ENCODE measurements around the gene PIP5K1B.

Gene PIP5K1B

DNA sequence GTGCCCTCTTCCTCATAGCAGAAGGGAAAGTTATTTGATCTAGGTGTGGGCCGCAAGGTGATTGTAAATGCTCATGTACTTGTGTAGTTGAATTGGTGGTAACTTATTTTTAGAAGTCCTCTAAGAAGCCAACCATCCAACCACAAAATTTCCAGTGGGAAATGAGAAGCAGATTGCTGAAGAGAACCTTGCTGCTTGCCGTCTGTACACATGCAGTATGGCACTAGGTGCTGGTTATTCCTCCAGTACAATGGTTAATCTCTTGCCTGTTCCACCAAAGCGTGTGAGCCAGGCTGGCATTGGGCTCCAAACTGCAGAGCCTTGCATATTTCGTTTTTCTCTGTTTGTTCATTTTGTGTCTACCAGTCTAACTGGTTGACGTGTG lies 28.0 kb downstream of the PIP5K1B start:
- DNase-seq (ENCODE audit: low spot score) (no peak), FAIRE-seq (no peak)

- no peak for FAIRE-seq
These were observed 33.3 kb downstream of the PIP5K1B start for GRCh38 chr9:68738358-68738757.

GRCh38 chr9:68739621-68740174 lies 34.7 kb downstream of the PIP5K1B start:
- no peak for FAIRE-seq

More at GRCh38 chr9:68738358-68738757, 33.3 kb downstream of the PIP5K1B start:
- no peak for DNase-seq (ENCODE audit: low spot score)

GRCh38 chr9:68740561-68740960 lies 35.5 kb downstream of the PIP5K1B start:
- FAIRE-seq (no peak), DNase-seq (ENCODE audit: low spot score) (no peak)

More at GRCh38 chr9:68739621-68740174, 34.7 kb downstream of the PIP5K1B start:
- DNase-seq (ENCODE audit: low spot score), result no peak

DNA sequence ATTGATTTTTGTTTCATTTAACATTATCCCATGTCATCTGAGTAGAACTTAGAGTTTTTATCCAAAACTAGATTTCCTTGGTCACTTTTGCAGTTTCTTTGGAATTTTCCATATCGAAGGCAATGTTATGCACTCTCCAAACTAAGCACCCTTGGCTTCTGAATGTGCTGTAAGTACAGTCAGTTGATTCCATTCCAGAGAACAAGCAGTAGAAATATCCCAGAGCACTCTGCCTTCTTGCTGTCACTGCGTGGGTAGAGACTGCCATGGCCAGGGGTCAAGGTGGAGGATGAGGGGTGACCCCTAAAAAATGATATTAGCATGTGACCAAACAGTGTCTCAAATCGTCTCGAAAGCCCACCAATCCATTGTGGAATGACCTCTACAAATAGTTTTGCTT lies 36.2 kb downstream of the PIP5K1B start:
- no peak for DNase-seq (ENCODE audit: low spot score)
- no peak for FAIRE-seq

GRCh38 chr9:68741704-68742332 lies 36.8 kb downstream of the PIP5K1B start:
- no peak for DNase-seq (ENCODE audit: low spot score)
- no peak for FAIRE-seq

DNA sequence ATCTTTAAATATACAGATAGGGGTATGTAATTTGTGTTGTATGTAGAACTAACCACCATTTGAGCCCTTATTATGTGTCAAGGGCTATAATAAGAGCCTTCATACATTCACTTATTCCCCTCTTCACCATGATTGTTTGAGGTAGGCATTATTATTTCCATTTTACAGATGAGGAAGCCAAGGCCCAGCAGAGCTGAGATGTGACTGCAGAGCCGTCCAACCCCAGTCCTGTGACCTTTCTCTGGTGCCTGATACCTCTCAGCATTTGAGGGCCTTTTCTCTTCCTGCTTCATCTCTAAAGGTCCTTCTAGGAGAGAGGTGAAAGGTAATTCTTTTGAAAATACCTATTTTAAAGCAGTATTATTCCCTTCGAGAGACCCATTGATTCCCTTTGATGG lies 37.3 kb downstream of the PIP5K1B start:
- DNase-seq (ENCODE audit: low spot score) (no peak), FAIRE-seq (no peak)

GRCh38 chr9:68744426-68744825 lies 39.4 kb downstream of the PIP5K1B start:
- DNase-seq (ENCODE audit: low spot score) (no peak), FAIRE-seq (no peak)

GRCh38 chr9:68746525-68746924 lies 41.5 kb downstream of the PIP5K1B start:
- FAIRE-seq (no peak), DNase-seq (ENCODE audit: low spot score) (no peak)

DNA sequence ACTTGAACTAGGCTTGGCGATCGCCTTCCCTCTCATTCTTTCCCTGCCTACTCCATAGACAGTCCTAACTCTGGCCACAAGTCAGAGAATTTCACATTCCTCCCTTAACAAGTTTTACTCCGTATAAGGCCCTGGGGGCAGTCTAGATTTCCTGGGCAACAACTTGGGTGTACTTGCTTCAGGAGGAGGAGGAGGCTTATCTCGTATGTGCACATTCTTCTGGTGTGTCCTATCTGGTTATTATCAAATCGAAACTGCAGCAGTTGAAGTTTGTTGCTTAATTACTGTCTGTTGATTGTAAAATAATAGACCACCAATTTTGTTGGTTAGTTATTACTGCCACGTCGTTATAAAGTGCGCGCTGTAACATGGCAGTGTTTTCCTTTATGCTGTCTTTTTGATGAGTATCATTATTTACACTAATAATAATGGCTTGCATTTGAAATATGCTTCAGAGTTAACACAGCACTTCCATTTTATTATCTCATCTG lies 42.0 kb downstream of the PIP5K1B start:
- FAIRE-seq (no peak), DNase-seq (ENCODE audit: low spot score) (no peak)

- no peak for DNase-seq (ENCODE audit: low spot score)
- no peak for FAIRE-seq
These were observed 44.1 kb downstream of the PIP5K1B start for GRCh38 chr9:68749135-68749534.

DNA sequence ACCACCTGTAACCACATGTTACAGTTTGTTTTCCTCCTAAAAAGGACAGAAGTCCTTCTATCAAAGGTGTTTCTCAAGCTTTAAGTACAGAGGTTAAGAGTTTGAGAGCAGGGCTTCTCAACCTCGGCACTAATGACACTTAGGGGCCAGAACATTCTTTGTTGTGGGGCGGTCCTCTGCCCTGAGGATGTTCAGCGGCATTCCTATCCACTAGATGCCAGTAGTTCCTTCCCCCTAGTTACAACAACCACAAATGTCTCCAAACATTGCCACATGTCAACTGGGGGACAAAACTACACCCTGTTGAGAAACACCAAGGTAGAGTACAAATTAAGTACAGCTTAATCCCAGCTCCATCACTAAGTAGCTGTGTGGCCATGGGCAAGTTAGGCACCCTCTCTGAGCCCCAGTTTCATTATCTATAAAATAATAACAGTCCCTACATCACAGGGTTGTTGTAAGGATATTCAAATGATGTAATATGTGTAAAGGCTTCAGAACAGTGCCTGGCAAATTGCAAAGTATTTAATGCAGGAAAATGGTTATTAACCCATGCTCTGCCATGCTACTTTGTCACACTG lies 44.6 kb downstream of the PIP5K1B start:
- no peak for FAIRE-seq
- no peak for DNase-seq (ENCODE audit: low spot score)

GRCh38 chr9:68750255-68750654 lies 45.2 kb downstream of the PIP5K1B start:
- no peak for FAIRE-seq
- no peak for DNase-seq (ENCODE audit: low spot score)

- FAIRE-seq, result no peak
- DNase-seq (ENCODE audit: low spot score), result no peak
These were observed 45.7 kb downstream of the PIP5K1B start for GRCh38 chr9:68750786-68751185.

DNA sequence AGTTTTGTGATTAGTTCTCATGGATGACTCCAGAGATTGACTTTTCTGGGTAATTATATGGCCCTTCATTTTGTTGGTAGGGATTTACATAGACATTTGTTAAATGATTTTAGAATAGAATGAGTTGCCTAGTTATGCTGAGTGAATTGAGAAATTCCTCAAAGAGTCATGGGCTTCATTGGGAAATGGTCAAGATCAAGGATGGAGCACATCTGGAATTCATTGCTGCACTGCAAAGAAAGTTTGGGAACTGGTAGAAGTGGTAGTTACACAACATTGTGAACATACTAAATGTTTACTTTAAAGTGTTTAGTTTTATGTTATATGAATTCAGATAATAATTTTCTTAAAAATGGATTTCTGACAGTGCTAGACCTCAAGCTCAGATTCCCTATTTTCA lies 46.5 kb downstream of the PIP5K1B start:
- DNase-seq (ENCODE audit: low spot score) (no peak), FAIRE-seq (no peak)

DNA sequence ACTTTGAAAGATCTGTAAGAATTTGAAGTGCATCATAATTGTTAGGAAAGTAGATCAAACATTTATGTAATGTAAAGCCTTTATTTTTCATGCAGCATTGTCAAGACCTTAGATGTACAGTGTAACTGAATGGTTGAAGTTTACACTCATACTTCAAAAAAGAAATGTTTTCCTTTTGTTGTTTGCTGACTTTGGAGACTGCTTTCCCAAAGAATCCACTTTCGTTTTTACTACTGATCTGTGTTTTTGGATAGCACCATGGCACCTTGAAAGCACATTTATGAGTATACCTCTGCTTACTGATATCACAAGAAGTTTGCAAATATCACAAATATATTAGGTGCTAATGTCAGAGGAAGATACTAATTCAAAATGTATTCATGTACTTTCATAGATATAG lies 50.0 kb downstream of the PIP5K1B start:
- FAIRE-seq, result no peak
- no peak for DNase-seq (ENCODE audit: low spot score)

GRCh38 chr9:68755752-68756151 lies 50.7 kb downstream of the PIP5K1B start:
- FAIRE-seq, result no peak
- no peak for DNase-seq (ENCODE audit: low spot score)

GRCh38 chr9:68759981-68760673 lies 55.1 kb downstream of the PIP5K1B start:
- no peak for FAIRE-seq
- no peak for DNase-seq (ENCODE audit: low spot score)

DNA sequence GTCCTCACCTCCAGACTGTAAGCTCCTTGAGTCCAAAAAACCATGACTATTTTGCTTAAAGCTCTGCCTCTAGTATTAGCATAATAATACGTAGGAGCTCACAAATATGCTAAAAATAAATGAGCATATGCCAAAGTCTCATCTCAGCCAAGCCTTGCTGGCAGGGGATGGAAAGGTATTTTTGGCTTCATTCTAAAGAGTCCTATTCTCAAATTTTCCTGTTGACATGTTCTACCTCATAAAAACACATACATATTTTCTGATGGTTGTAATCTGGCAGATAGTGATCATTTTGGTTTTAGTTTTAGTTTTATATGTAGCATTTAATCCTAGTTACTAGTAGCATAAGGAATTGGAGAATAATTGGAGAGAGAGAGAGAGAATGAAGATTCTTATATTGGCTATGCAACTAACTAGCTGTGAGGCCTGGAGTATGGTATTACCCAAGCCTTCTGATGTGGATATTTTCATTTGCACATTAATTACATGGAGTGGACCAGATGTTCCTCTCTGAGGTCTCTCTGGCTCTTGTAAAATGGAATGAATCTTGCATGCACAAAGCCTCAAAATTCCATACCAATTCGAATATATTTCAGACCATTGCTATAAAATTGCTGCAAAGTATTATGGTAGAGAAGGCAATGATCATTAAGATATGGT lies 55.8 kb downstream of the PIP5K1B start:
- FAIRE-seq (no peak), DNase-seq (ENCODE audit: low spot score) (no peak)

GRCh38 chr9:68762570-68762969 lies 57.5 kb downstream of the PIP5K1B start:
- FAIRE-seq (no peak), DNase-seq (ENCODE audit: low spot score) (no peak)

- FAIRE-seq, result no peak
- DNase-seq (ENCODE audit: low spot score), result no peak
These were observed 58.1 kb downstream of the PIP5K1B start for GRCh38 chr9:68763104-68763503.

GRCh38 chr9:68768619-68769018 lies 63.6 kb downstream of the PIP5K1B start:
- FAIRE-seq (no peak), DNase-seq (ENCODE audit: low spot score) (no peak)

All from RCC 7860 (cell line).